CD4-positive, alpha-beta T cell (primary cell): Measurements from ENCODE around the gene YY1. TPM values are rescaled to one million over a fixed set of nuclear protein-coding genes. Genes with fewer than 3 reads are reported as not detected.
"Not testable (repeated sequence)": the region's sequence is repeated elsewhere in the genome, so short reads cannot be mapped to it uniquely, and the experiment has no call there.

Source experiments
- ATAC-seq: fragments of 200-7000 bp; cut with Tn5 transposase; one replicate; pipeline ENCODE4 v1.10.0; 2022; ENCODE audit warnings: mild to moderate bottlenecking; ENCODE audit not compliant: poor library complexity
- CTCF ChIA-PET: fragments of 350-600 bp; sonication (Branson Sonifier 250); formaldehyde crosslinking; loops from one replicate; lab custom pipeline; 2021; ENCODE audit warnings: antibody characterized with exemption, inconsistent platforms; lab: Charles Lee
- POLR2A ChIA-PET: fragments of 350-600 bp; sonication (Branson Sonifier 250); formaldehyde crosslinking; loops from one replicate; lab custom pipeline; 2021; ENCODE audit warnings: antibody characterized with exemption, inconsistent platforms; lab: Charles Lee
- DNase-seq, 14 experiments: peaks; one replicate each; pipeline ENCODE4 v3.0.0-alpha.2; 2013 to 2020; ENCODE audit warnings: mixed read lengths in 2 of 14
- H3K27ac ChIP-seq, 2 donors: one replicate each; pipeline versions ENCODE4 v1.5.1 to v1.7.0; 2013; ENCODE audit warnings: low read length in 2 of 2, low read depth in 1 of 2, mild to moderate bottlenecking in 1 of 2
- H3K27me3 ChIP-seq, 2 experiments: 1 replicate in 1 of 2; 2 replicates in 1 of 2; pipeline versions ENCODE4 v1.6.1 to v1.7.0; 2013; ENCODE audit warnings: low read length in 2 of 2, control low read depth in 1 of 2, mild to moderate bottlenecking in 1 of 2, moderate library complexity in 1 of 2; ENCODE audit not compliant: insufficient read depth in 2 of 2, control insufficient read depth in 1 of 2
- H3K36me3 ChIP-seq: one replicate; pipeline ENCODE4 v1.6.1; 2013; ENCODE audit warnings: low read length, control low read depth; ENCODE audit not compliant: insufficient read depth
- H3K4me1 ChIP-seq: one replicate; pipeline ENCODE4 v1.6.1; 2013; ENCODE audit warnings: low read length, control low read depth; ENCODE audit not compliant: insufficient read depth
- H3K4me3 ChIP-seq: one replicate; pipeline ENCODE4 v1.5.1; 2013; ENCODE audit warnings: mild to moderate bottlenecking, low read length, moderate library complexity
- H3K9me3 ChIP-seq, 2 experiments: 1 replicate in 1 of 2; 2 replicates in 1 of 2; pipeline versions ENCODE4 v1.6.1 to v1.7.0; 2013; ENCODE audit warnings: low read length in 2 of 2, mild to moderate bottlenecking in 2 of 2, control low read depth in 1 of 2, moderate library complexity in 1 of 2; ENCODE audit not compliant: control insufficient read depth in 1 of 2, insufficient read depth in 1 of 2
- H3K27ac Mint-ChIP-seq: one replicate; pipeline ENCODE4 v1.8.0; 2020; ENCODE audit warnings: mixed read lengths
- H3K27me3 Mint-ChIP-seq: one replicate; pipeline ENCODE4 v1.8.0; 2021; ENCODE audit warnings: mixed read lengths
- H3K36me3 Mint-ChIP-seq: one replicate; pipeline ENCODE4 v1.8.0; 2021; ENCODE audit warnings: low read depth, mixed read lengths
- H3K4me1 Mint-ChIP-seq: one replicate; pipeline ENCODE4 v1.8.0; 2021; ENCODE audit warnings: low read depth, mixed read lengths
- H3K4me3 Mint-ChIP-seq: one replicate; pipeline ENCODE4 v1.8.0; 2020; ENCODE audit warnings: mild to moderate bottlenecking, mixed read lengths
- H3K9me3 Mint-ChIP-seq: one replicate; pipeline ENCODE4 v1.8.0; 2020; ENCODE audit warnings: mixed read lengths
- CTCF ChIP-seq: fragments of 200-600 bp; IDR thresholded peaks from one replicate; pipeline ENCODE4 v1.8.0; 2022; ENCODE audit warnings: antibody characterized with exemption, mild to moderate bottlenecking
- intact Hi-C, 2 experiments: fragments of 100-400 bp; cut with DNase I in 1 of 2; cut with micrococcal nuclease in 1 of 2; formaldehyde crosslinking; loops; one replicate each; pipeline versions ENCODE4 v1.15.1 to v1.9.0; 2023 to 2025; cut with DNase I, micrococcal nuclease
- total RNA-seq, 174 experiments: library from RNA in 2 of 174; stranded (reverse) in 2 of 174; gene quantifications; one replicate each; pipeline ENCODE4 v1.2.3 and lab custom pipeline; 2021 to 2026

YY1 gene
- total RNA-seq, 2 experiments from 2014 or later, result 68.9 to 70.4 TPM

- no peaks in the 10 kb centered on the region for H3K9me3 ChIP-seq
- peaks cover 10% of the 10 kb centered on the region for H3K27me3 Mint-ChIP-seq
- ChIA-PET POLR2A (no interaction called here), CTCF (no interaction called here)
- peaks cover 26% of the 10 kb centered on the region for H3K4me1 ChIP-seq
- H3K27ac ChIP-seq, result no peak overlapping the region
- ATAC-seq (no peak), DNase-seq (no peak)
- H3K36me3 Mint-ChIP-seq, result no peaks in the 10 kb centered on the region
- H3K36me3 ChIP-seq, result no peaks in the 10 kb centered on the region
- no peak overlapping the region for H3K27ac Mint-ChIP-seq
- no peak overlapping the region for H3K4me3 ChIP-seq
- no peaks in the 10 kb centered on the region for H3K9me3 Mint-ChIP-seq
- H3K4me3 Mint-ChIP-seq, result peak overlapping the region; percentile 60
- H3K27me3 ChIP-seq, result peaks cover 2 to 6% of the 10 kb centered on the region in 2 experiments
- no peak for TF ChIP-seq CTCF
- H3K4me1 Mint-ChIP-seq, result peaks cover 9% of the 10 kb centered on the region
- intact Hi-C loops, result loop anchor here in 1 of 2 experiments (5.0 kb wide), 1 partner anchor 63 kb away; no protein-coding TSS in a partner anchor
These were observed 70.2 kb downstream of the YY1 start for GRCh38 chr14:100309028-100309737.

- intact Hi-C loops, POLR2A ChIA-PET, H3K27ac ChIP-seq, H3K36me3 ChIP-seq, H3K9me3 Mint-ChIP-seq, DNase-seq, H3K4me1 ChIP-seq, H3K36me3 Mint-ChIP-seq, H3K4me3 ChIP-seq, ATAC-seq, H3K4me3 Mint-ChIP-seq, H3K27me3 Mint-ChIP-seq, H3K4me1 Mint-ChIP-seq, H3K9me3 ChIP-seq, H3K27ac Mint-ChIP-seq, H3K27me3 ChIP-seq: not testable (repeated sequence)
- CTCF ChIA-PET, result interaction anchor here (0.9 kb wide), 1 partner anchor 26 kb away, joined by 3 read pairs; no protein-coding TSS in a partner anchor
These were observed 73.3 kb downstream of the YY1 start for GRCh38 chr14:100312110-100312876.

- no peak for DNase-seq
- H3K27ac Mint-ChIP-seq, result no peak overlapping the region
- H3K36me3 Mint-ChIP-seq, result no peaks in the 10 kb centered on the region
- no peak for ATAC-seq
- no peaks in the 10 kb centered on the region for H3K36me3 ChIP-seq
- peaks cover 6% of the 10 kb centered on the region for H3K4me1 ChIP-seq
- no peaks in the 10 kb centered on the region for H3K4me1 Mint-ChIP-seq
- no peaks in the 10 kb centered on the region for H3K9me3 ChIP-seq
- ChIA-PET CTCF (interaction anchor here (0.9 kb wide), 1 partner anchor 27 kb away, joined by 3 read pairs; no protein-coding TSS in a partner anchor), POLR2A (no interaction called here)
- no peak for TF ChIP-seq CTCF
- H3K9me3 Mint-ChIP-seq, result no peaks in the 10 kb centered on the region
- H3K27me3 ChIP-seq, result no peaks in the 10 kb centered on the region
- no peak overlapping the region for H3K27ac ChIP-seq
- no peak overlapping the region for H3K4me3 Mint-ChIP-seq
- no peak overlapping the region for H3K4me3 ChIP-seq
- no peaks in the 10 kb centered on the region for H3K27me3 Mint-ChIP-seq
- intact Hi-C loops, result no loop called here
These were observed 74.0 kb downstream of the YY1 start for GRCh38 chr14:100312877-100313400.
